Nephron (organoid): ENCODE results near the gene HNRNPUL2.
A peak's percentile ranks its signal among the peaks of the same experiment; 100 is the strongest.
"Not testable (repeated sequence)": the region's sequence is repeated elsewhere in the genome, so short reads cannot be mapped to it uniquely, and the experiment has no call there.

ENCODE experiments used
- H3K27ac Mint-ChIP-seq, 3 experiments: 2 replicates each; pipeline ENCODE4 v1.8.0; 2020; ENCODE audit warnings: mixed read lengths in 3 of 3, mild to moderate bottlenecking in 2 of 3, moderate library complexity in 1 of 3
- H3K27me3 Mint-ChIP-seq: 2 replicates; pipeline ENCODE4 v1.8.0; 2021; ENCODE audit warnings: low read depth, mild to moderate bottlenecking, moderate library complexity, mixed read lengths
- H3K36me3 Mint-ChIP-seq: 2 replicates; pipeline ENCODE4 v1.8.0; 2020; ENCODE audit warnings: low read depth, mixed read lengths
- H3K4me1 Mint-ChIP-seq: 2 replicates; pipeline ENCODE4 v1.8.0; 2020; ENCODE audit warnings: mixed read lengths
- H3K4me3 Mint-ChIP-seq, 3 experiments: 2 replicates each; pipeline ENCODE4 v1.8.0; 2020; ENCODE audit warnings: mild to moderate bottlenecking in 3 of 3, mixed read lengths in 3 of 3, moderate library complexity in 2 of 3
- H3K9me3 Mint-ChIP-seq: 2 replicates; pipeline ENCODE4 v1.8.0; 2020; ENCODE audit warnings: mixed read lengths
- CTCF ChIP-seq, 3 experiments: fragments of 200-600 bp; sonication (generic); IDR thresholded peaks; one replicate each; pipeline ENCODE4 v1.5.0; 2021; ENCODE audit warnings: antibody characterized with exemption in 3 of 3; ENCODE audit not compliant: unreplicated experiment in 3 of 3

The HNRNPUL2 gene

GRCh38 chr11:62752177-62752785 is 25.0 kb upstream of the HNRNPUL2 start:
- no peak for TF ChIP-seq CTCF (IDR thresholded peaks at IDR 0.05; ENCODE audit: unreplicated experiment in 3 of 3)
- Mint-ChIP-seq H3K27ac (peak overlapping the region in 2 of 3 experiments; percentile 26 to 76), H3K9me3 (no peaks in the 10 kb centered on the region), H3K4me1 (peaks cover 10% of the 10 kb centered on the region), H3K4me3 (peak overlapping the region; percentile 64 to 97 (median 68)), H3K36me3 (peaks cover 16% of the 10 kb centered on the region), H3K27me3 (no peaks in the 10 kb centered on the region)

DNA sequence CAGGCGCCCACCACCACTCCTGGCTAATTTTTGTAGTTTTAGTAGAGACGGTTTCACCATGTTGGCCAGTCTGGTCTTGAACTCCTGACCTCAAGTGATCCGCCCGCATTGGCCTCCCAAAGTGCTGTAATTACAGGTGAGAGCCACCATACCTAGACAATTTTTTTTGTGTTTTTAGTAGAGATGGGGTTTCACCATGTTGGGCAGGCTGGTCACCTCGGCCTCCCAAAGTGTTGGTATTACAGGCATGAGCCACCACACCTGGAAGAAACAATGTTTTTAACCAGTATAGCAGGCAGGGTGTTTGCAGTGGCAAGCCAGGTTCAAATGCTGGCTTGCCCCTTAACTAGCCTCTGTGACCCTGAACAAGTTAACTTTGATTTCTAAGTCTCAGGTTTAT is 22.7 kb upstream of the HNRNPUL2 start:
- not testable (repeated sequence) for H3K9me3 Mint-ChIP-seq, H3K27ac Mint-ChIP-seq, H3K4me1 Mint-ChIP-seq, H3K27me3 Mint-ChIP-seq, H3K4me3 Mint-ChIP-seq
- peaks cover 16% of the 10 kb centered on the region for H3K36me3 Mint-ChIP-seq

GRCh38 chr11:62747475-62748160 is 20.4 kb upstream of the HNRNPUL2 start:
- H3K27me3 Mint-ChIP-seq = no peaks in the 10 kb centered on the region
- TF ChIP-seq CTCF (IDR thresholded peaks at IDR 0.05; ENCODE audit: unreplicated experiment in 3 of 3) = no peak
- no peak overlapping the region for H3K4me3 Mint-ChIP-seq
- H3K4me1 Mint-ChIP-seq = no peaks in the 10 kb centered on the region
- peak overlapping the region in 2 of 3 experiments; percentile 32 to 37 for H3K27ac Mint-ChIP-seq
- H3K9me3 Mint-ChIP-seq = no peaks in the 10 kb centered on the region
- peaks cover 13% of the 10 kb centered on the region for H3K36me3 Mint-ChIP-seq

DNA sequence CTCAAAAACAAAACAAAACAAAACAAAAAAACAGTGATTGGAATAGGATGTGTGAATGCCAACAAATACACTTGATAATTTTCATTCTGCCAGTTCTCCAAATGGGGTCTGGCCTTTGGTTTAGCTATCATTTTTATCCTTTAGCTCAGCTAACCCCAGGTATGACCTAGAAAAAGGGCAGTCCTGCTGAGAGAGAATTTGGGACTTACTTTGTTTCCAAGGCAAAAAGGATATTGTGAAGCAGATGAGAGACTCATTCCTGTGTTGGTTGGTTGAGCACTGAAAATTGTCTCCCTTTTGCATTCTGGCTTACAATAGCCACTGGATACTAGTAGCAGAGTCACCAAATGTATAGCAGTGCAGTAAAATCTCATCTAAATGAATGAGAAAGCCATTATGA is 9.9 kb upstream of the HNRNPUL2 start:
- Mint-ChIP-seq H3K4me1 (no peaks in the 10 kb centered on the region), H3K4me3 (no peak overlapping the region)

GRCh38 chr11:62732830-62733229 is 5.6 kb upstream of the HNRNPUL2 start:
- no peaks in the 10 kb centered on the region for H3K9me3 Mint-ChIP-seq
- H3K27ac Mint-ChIP-seq = no peak overlapping the region
- peak in 1 of 3 experiments; percentile 29 for TF ChIP-seq CTCF (IDR thresholded peaks at IDR 0.05; ENCODE audit: unreplicated experiment in 3 of 3)
- no peaks in the 10 kb centered on the region for H3K27me3 Mint-ChIP-seq
- peaks cover 20% of the 10 kb centered on the region for H3K36me3 Mint-ChIP-seq
- peaks cover 14% of the 10 kb centered on the region for H3K4me1 Mint-ChIP-seq
- peak overlapping the region in 1 of 3 experiments; percentile 42 for H3K4me3 Mint-ChIP-seq

More for the DNA sequence above, 9.9 kb upstream of the HNRNPUL2 start:
- Mint-ChIP-seq H3K36me3 (peaks cover 33% of the 10 kb centered on the region), H3K27ac (no peak overlapping the region), H3K27me3 (no peaks in the 10 kb centered on the region), H3K9me3 (no peaks in the 10 kb centered on the region)
- TF ChIP-seq CTCF (IDR thresholded peaks at IDR 0.05; ENCODE audit: unreplicated experiment in 3 of 3) = no peak

DNA sequence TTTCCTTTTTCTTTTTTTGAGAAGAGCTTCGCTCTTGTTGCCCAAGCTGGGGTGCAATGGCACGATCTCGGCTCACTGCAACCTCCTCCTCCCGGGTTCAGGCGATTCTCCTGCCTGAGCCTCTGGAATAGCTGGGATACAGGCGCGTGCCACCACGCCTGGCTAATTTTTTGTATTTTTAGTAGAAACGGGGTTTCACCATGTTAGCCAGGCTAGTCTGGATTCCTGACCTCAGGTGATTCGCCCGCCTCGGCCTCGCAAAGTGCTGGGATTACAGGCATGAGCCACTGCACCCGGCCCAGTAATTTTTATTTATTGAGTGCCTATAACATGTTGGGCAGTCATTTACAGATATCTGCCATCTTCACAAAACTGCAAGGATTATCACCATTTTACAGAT is 2.8 kb upstream of the HNRNPUL2 start:
- peak overlapping the region in 2 of 3 experiments; percentile 29 to 68 for H3K27ac Mint-ChIP-seq

More for the DNA sequence above, 2.8 kb upstream of the HNRNPUL2 start:
- Mint-ChIP-seq H3K4me3 (peak overlapping the region; percentile 87 to 98 (median 91)), H3K4me1 (peaks cover 24% of the 10 kb centered on the region), H3K36me3 (peaks cover 16% of the 10 kb centered on the region)
- H3K9me3 Mint-ChIP-seq, H3K27me3 Mint-ChIP-seq: not testable (repeated sequence)
